Uterus (tissue), 4 donors: ENCODE data around the gene MATK. TPM values are rescaled to one million over a fixed set of nuclear protein-coding genes. Genes with fewer than 3 reads are reported as not detected.
"Not testable (repeated sequence)": the region's sequence is repeated elsewhere in the genome, so short reads cannot be mapped to it uniquely, and the experiment has no call there.

ENCODE experiments used
- DNase-seq, 2 donors: peaks; one replicate each; pipeline ENCODE4 v3.0.0-alpha.2; 2019 to 2020
- H3K27ac ChIP-seq, 2 donors: fragments of 200-600 bp; sonication (generic); 1 replicate in 1 of 2; 2 replicates in 1 of 2; pipeline ENCODE4 v1.5.1; 2016 to 2018
- H3K27me3 ChIP-seq, 2 donors: fragments of 200-600 bp; sonication (generic); one replicate each; pipeline ENCODE4 v1.5.1; 2018 to 2019; ENCODE audit warnings: control low read depth in 1 of 2
- H3K36me3 ChIP-seq, 2 donors: fragments of 200-600 bp; sonication (generic); one replicate each; pipeline ENCODE4 v1.5.1; 2019; ENCODE audit warnings: control low read depth in 1 of 2
- H3K4me1 ChIP-seq, 2 donors: fragments of 200-600 bp; sonication (generic); one replicate each; pipeline ENCODE4 v1.5.1; 2018 to 2019; ENCODE audit warnings: control low read depth in 1 of 2
- H3K4me3 ChIP-seq, 2 donors: fragments of 200-600 bp; sonication (generic); 1 replicate in 1 of 2; 2 replicates in 1 of 2; pipeline ENCODE4 v1.5.1; 2018 to 2019; ENCODE audit warnings: mild to moderate bottlenecking in 1 of 2
- H3K9me3 ChIP-seq, 2 donors: fragments of 200-600 bp; sonication (generic); one replicate each; pipeline ENCODE4 v1.5.1; 2019; ENCODE audit warnings: control low read depth in 1 of 2
- CTCF ChIP-seq, 4 experiments: fragments of 200-600 bp in 2 of 4; fragments of 450-650 bp in 2 of 4; sonication (generic) in 2 of 4; IDR thresholded peaks; one replicate each; pipeline ENCODE4 v1.5.1; 2016 to 2019; ENCODE audit warnings: antibody characterized with exemption in 4 of 4, mild to moderate bottlenecking in 2 of 4, moderate library complexity in 1 of 4
- POLR2A ChIP-seq, 2 donors: fragments of 450-650 bp; IDR thresholded peaks; one replicate each; pipeline ENCODE4 v1.6.1; 2016; ENCODE audit warnings: antibody characterized with exemption in 2 of 2, mild to moderate bottlenecking in 1 of 2, moderate library complexity in 1 of 2
- intact Hi-C: fragments of 100-400 bp; cut with DNase I; formaldehyde crosslinking; loops from one replicate; pipeline ENCODE4 v1.15.1; 2023; ENCODE audit warnings: low total_unique reads
- total RNA-seq, 4 donors: library from RNA; depleted of rRNA in 3 of 4; stranded (reverse); fragments of >200 nt in 3 of 4; gene quantifications; one replicate each; pipeline versions ENCODE4 v1.1.0 to v1.2.4, GENCODE V29; 2014 to 2023
- donor health status: DM: yes; HTN: yes; CAD: no.

MATK gene
- total RNA-seq, 4 donors from 2014 or later, result 1.0 to 11.2 (median 1.5) TPM; not detected in 1

- Histone ChIP-seq H3K4me1 (no peaks in the 10 kb centered on the region), H3K9me3 (no peaks in the 10 kb centered on the region), H3K4me3 (no peak overlapping the region), H3K27ac (no peak overlapping the region), H3K27me3 (no peaks in the 10 kb centered on the region), H3K36me3 (no peaks in the 10 kb centered on the region)
- TF ChIP-seq CTCF (IDR thresholded peaks at IDR 0.05) (no peak), POLR2A (IDR thresholded peaks at IDR 0.05) (no peak)
- intact Hi-C loops, result no loop called here
- no peak for DNase-seq
Measured at GRCh38 chr19:3819989-3820388, 33.8 kb upstream of the MATK start.

DNA sequence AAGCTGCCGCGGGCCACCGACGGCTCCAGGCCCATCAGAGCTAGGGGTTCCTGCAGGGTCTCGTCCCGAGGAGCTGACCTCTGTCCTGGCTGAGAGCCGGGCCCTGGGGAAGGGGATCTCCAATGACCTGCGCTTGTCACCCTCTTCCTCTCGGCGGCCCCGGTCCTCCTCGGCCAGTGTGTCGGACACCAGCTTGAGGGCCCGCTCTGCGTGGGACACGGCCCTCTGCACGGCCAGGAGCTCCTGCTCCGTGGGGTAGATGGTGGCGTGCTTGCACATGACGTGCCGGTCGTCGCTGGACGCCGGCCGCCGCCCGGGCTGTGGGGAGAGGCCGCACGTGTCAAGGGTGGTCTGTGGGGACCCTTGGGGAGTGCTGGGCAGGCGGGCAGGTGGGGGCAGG, 32.7 kb upstream of the MATK start:
- Histone ChIP-seq H3K4me3 (no peak overlapping the region), H3K27ac (no peak overlapping the region), H3K36me3 (no peaks in the 10 kb centered on the region), H3K27me3 (no peaks in the 10 kb centered on the region), H3K4me1 (no peaks in the 10 kb centered on the region), H3K9me3 (no peaks in the 10 kb centered on the region)
- no peak for DNase-seq
- intact Hi-C loops, result no loop called here
- TF ChIP-seq POLR2A (IDR thresholded peaks at IDR 0.05) (no peak), CTCF (IDR thresholded peaks at IDR 0.05) (no peak)

DNA sequence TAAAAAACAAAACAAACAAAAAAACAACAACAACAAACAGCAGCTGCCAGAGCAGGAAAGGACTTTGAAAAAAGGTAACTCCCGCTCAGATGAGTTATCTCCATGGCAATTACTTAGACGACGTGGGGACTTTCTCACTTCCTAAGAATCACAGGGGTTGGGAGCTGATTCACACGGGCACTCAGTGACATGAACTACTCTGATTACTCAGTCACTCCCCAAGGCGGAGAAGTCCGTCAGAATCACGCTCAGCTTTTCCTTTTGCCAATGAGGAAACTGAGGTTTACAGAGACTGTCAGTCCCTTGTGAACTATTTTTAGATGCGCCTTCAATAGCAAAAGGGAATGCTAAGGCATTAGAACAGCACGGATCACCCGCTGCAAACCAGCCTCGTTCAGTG, 32.3 kb upstream of the MATK start:
- Histone ChIP-seq H3K9me3 (no peaks in the 10 kb centered on the region), H3K4me3 (no peak overlapping the region), H3K36me3 (no peaks in the 10 kb centered on the region), H3K27me3 (no peaks in the 10 kb centered on the region), H3K4me1 (no peaks in the 10 kb centered on the region), H3K27ac (no peak overlapping the region)
- no peak for DNase-seq
- intact Hi-C loops, result no loop called here
- TF ChIP-seq POLR2A (IDR thresholded peaks at IDR 0.05), result no peak
- no peak for TF ChIP-seq CTCF (IDR thresholded peaks at IDR 0.05)

- no peak overlapping the region for H3K4me3 ChIP-seq
- no peaks in the 10 kb centered on the region for H3K9me3 ChIP-seq
- TF ChIP-seq CTCF (IDR thresholded peaks at IDR 0.05), result no peak
- no peak for TF ChIP-seq POLR2A (IDR thresholded peaks at IDR 0.05)
- H3K4me1 ChIP-seq, result no peaks in the 10 kb centered on the region
- DNase-seq, result no peak
- no peaks in the 10 kb centered on the region for H3K36me3 ChIP-seq
- H3K27ac ChIP-seq, result no peak overlapping the region
- H3K27me3 ChIP-seq, result no peaks in the 10 kb centered on the region
- intact Hi-C loops, result no loop called here
Measured at GRCh38 chr19:3817761-3818160, 31.6 kb upstream of the MATK start.

DNA sequence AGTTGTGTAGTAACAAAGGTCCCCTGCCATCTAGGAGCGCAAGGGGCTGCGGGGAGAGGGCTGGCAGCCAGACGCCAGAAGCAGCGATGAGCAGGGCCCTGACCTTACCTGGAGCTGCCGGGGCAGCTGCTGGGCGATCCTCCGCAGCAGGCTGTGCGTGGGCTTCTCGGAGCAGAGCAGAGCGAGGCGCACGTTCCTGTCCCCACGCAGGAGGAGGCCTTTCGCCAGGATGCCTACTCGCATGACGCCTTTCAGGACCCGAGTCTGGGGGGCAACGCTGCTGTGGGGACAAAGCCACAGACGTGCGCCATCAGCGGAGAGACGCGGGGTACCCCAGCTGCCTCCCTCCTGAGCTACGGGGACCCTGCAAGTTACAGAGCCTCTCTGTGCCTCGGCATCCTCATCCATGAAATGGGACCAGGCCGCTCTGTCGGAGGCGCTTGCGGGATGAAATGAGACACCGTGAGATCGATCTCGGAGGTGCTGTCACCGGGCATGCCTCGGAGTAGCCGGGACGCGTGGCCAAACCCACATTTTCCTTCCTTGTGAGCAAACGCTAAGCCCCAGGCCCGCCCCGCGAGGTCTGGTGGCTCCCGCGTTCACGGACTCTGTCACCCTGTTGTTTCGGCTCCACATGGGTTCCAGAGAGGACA, 30.5 kb upstream of the MATK start:
- Histone ChIP-seq H3K4me1 (no peaks in the 10 kb centered on the region), H3K27me3 (no peaks in the 10 kb centered on the region), H3K4me3 (no peak overlapping the region), H3K36me3 (no peaks in the 10 kb centered on the region), H3K27ac (no peak overlapping the region), H3K9me3 (no peaks in the 10 kb centered on the region)
- DNase-seq, result no peak
- intact Hi-C loops, result no loop called here
- no peak for TF ChIP-seq POLR2A (IDR thresholded peaks at IDR 0.05)
- TF ChIP-seq CTCF (IDR thresholded peaks at IDR 0.05), result no peak

DNA sequence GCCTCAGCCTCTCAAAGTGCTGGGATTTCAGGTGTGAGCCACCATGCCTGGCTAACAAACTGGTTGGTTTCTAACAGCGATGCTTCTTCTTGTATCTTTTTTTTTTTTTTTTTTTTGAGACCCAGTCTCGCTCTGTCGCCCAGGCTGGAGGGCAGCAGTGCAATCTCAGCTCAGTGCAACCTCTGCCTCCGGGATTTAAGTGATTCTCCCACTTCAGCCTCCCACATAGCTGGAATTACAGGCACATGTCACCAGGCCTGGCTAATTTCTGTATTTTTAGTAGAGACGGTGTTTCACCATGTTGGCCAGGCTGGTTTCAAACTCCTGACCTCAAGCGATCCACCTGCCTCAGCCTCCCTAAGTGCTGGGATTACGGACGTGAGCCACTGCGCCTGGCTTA, 30.0 kb upstream of the MATK start:
- H3K9me3 ChIP-seq, intact Hi-C loops, H3K4me1 ChIP-seq, DNase-seq, H3K36me3 ChIP-seq, H3K27me3 ChIP-seq, H3K4me3 ChIP-seq, H3K27ac ChIP-seq: not testable (repeated sequence)
